Mesothelial cell of epicardium (in vitro differentiated cells): ENCODE measurements around the gene GGACT. TPM values are rescaled to one million over a fixed set of nuclear protein-coding genes. Genes with fewer than 3 reads are reported as not detected.
A peak's percentile ranks its signal among the peaks of the same experiment; 100 is the strongest.

Source experiments
- DNase-seq, 2 experiments: peaks; one replicate each; pipeline ENCODE4 v3.0.0; 2021; ENCODE audit warnings: low spot score in 2 of 2; ENCODE audit not compliant: unreplicated experiment in 2 of 2
- H3K27ac Mint-ChIP-seq: 2 replicates; pipeline ENCODE4 v1.8.0; 2021; ENCODE audit warnings: mixed read lengths
- H3K27me3 Mint-ChIP-seq: 2 replicates; pipeline ENCODE4 v1.8.0; 2021; ENCODE audit warnings: low read depth, mixed read lengths
- H3K36me3 Mint-ChIP-seq: 2 replicates; pipeline ENCODE4 v1.8.0; 2021; ENCODE audit warnings: mixed read lengths
- H3K4me1 Mint-ChIP-seq: 2 replicates; pipeline ENCODE4 v1.8.0; 2021; ENCODE audit warnings: mixed read lengths
- H3K4me3 Mint-ChIP-seq: 2 replicates; pipeline ENCODE4 v1.8.0; 2021; ENCODE audit warnings: mild to moderate bottlenecking, moderate library complexity, mixed read lengths
- H3K9me3 Mint-ChIP-seq: 2 replicates; pipeline ENCODE4 v1.8.0; 2021; ENCODE audit warnings: mixed read lengths
- CTCF ChIP-seq: fragments of 200-600 bp; sonication (generic); IDR thresholded peaks from one replicate; pipeline ENCODE4 v1.5.0; 2021; ENCODE audit warnings: antibody characterized with exemption; ENCODE audit not compliant: unreplicated experiment
- total RNA-seq: library from RNA; stranded (reverse); gene quantifications from 3 replicates; pipeline ENCODE4 v1.2.1, GENCODE V29; 2021

GGACT gene
- total RNA-seq, 1 donor from 2014 or later = 6.6 TPM

GRCh38 chr13:100541897-100542825 lies 46.4 kb downstream of the GGACT start:
- H3K27ac Mint-ChIP-seq = no peak overlapping the region
- H3K36me3 Mint-ChIP-seq = peaks cover 10% of the 10 kb centered on the region
- DNase-seq = peak in 1 of 2 experiments; percentile 37
- peaks cover 7% of the 10 kb centered on the region for H3K9me3 Mint-ChIP-seq
- no peak overlapping the region for H3K4me3 Mint-ChIP-seq
- TF ChIP-seq CTCF = no peak
- H3K4me1 Mint-ChIP-seq = peaks cover 8% of the 10 kb centered on the region
- H3K27me3 Mint-ChIP-seq = no peaks in the 10 kb centered on the region

GRCh38 chr13:100540621-100541020 lies 48.0 kb downstream of the GGACT start:
- peaks cover 7% of the 10 kb centered on the region for H3K9me3 Mint-ChIP-seq
- no peak for TF ChIP-seq CTCF
- peaks cover 12% of the 10 kb centered on the region for H3K36me3 Mint-ChIP-seq
- no peak overlapping the region for H3K4me3 Mint-ChIP-seq
- H3K27me3 Mint-ChIP-seq = no peaks in the 10 kb centered on the region
- DNase-seq = no peak
- H3K4me1 Mint-ChIP-seq = peaks cover 8% of the 10 kb centered on the region
- no peak overlapping the region for H3K27ac Mint-ChIP-seq

- H3K27me3 Mint-ChIP-seq = no peaks in the 10 kb centered on the region
- no peak overlapping the region for H3K27ac Mint-ChIP-seq
- H3K4me1 Mint-ChIP-seq = peaks cover 8% of the 10 kb centered on the region
- DNase-seq = no peak
- no peak for TF ChIP-seq CTCF
- peaks cover 7% of the 10 kb centered on the region for H3K9me3 Mint-ChIP-seq
- H3K36me3 Mint-ChIP-seq = peaks cover 19% of the 10 kb centered on the region
- H3K4me3 Mint-ChIP-seq = no peak overlapping the region
These were observed 50.6 kb downstream of the GGACT start for GRCh38 chr13:100537951-100538462.

- H3K36me3 Mint-ChIP-seq = peaks cover 20% of the 10 kb centered on the region
- H3K4me3 Mint-ChIP-seq = no peak overlapping the region
- H3K4me1 Mint-ChIP-seq = peaks cover 4% of the 10 kb centered on the region
- no peaks in the 10 kb centered on the region for H3K27me3 Mint-ChIP-seq
- DNase-seq = peak in 1 of 2 experiments; percentile 26
- H3K27ac Mint-ChIP-seq = no peak overlapping the region
- peaks cover 7% of the 10 kb centered on the region for H3K9me3 Mint-ChIP-seq
- TF ChIP-seq CTCF = no peak
These were observed 51.1 kb downstream of the GGACT start for GRCh38 chr13:100537486-100537885.

GRCh38 chr13:100536643-100537180 lies 51.9 kb downstream of the GGACT start:
- H3K4me1 Mint-ChIP-seq = no peaks in the 10 kb centered on the region
- H3K9me3 Mint-ChIP-seq = peaks cover 7% of the 10 kb centered on the region
- TF ChIP-seq CTCF = no peak
- H3K4me3 Mint-ChIP-seq = no peak overlapping the region
- peaks cover 21% of the 10 kb centered on the region for H3K36me3 Mint-ChIP-seq
- DNase-seq = peak in 1 of 2 experiments; percentile 28
- H3K27ac Mint-ChIP-seq = no peak overlapping the region
- H3K27me3 Mint-ChIP-seq = no peaks in the 10 kb centered on the region
